Measurements from ENCODE around the gene TRAK2. TPM values are rescaled to one million over a fixed set of nuclear protein-coding genes. Genes with fewer than 3 reads are reported as not detected.
"Not testable (repeated sequence)": the region's sequence is repeated elsewhere in the genome, so short reads cannot be mapped to it uniquely, and the experiment has no call there.

The TRAK2 gene
- total RNA-seq, 1 donor from 2014 or later = 66.5 TPM

GRCh38 chr2:201369775-201370174 lies 81.5 kb downstream of the TRAK2 start:
- peaks cover 13% of the 10 kb centered on the region for H3K9me3 ChIP-seq
- H3K27me3 ChIP-seq (ENCODE audit: low read depth) = no peaks in the 10 kb centered on the region
- no peaks in the 10 kb centered on the region for H3K4me1 ChIP-seq
- H3K27ac ChIP-seq = no peak overlapping the region
- ATAC-seq = no peak
- peaks cover 8% of the 10 kb centered on the region for H3K36me3 ChIP-seq
- intact Hi-C loops (cut with DNase I) = no loop called here
- H3K4me3 ChIP-seq = no peak overlapping the region
- TF ChIP-seq CTCF (IDR thresholded peaks at IDR 0.05) = no peak
- DNase-seq = no peak

- H3K9me3 ChIP-seq = peaks cover 13% of the 10 kb centered on the region
- ATAC-seq; H3K27ac ChIP-seq; H3K4me3 ChIP-seq; DNase-seq; H3K4me1 ChIP-seq; H3K36me3 ChIP-seq; intact Hi-C loops (cut with DNase I); H3K27me3 ChIP-seq (ENCODE audit: low read depth): not testable (repeated sequence)
Observed at GRCh38 chr2:201369318-201369717, 81.9 kb downstream of the TRAK2 start.

GRCh38 chr2:201366146-201366545 lies 85.1 kb downstream of the TRAK2 start:
- TF ChIP-seq CTCF (IDR thresholded peaks at IDR 0.05) = no peak
- no peak for ATAC-seq
- no peak overlapping the region for H3K27ac ChIP-seq
- intact Hi-C loops (cut with DNase I) = no loop called here
- peaks cover 13% of the 10 kb centered on the region for H3K9me3 ChIP-seq
- H3K27me3 ChIP-seq (ENCODE audit: low read depth) = no peaks in the 10 kb centered on the region
- peaks cover 8% of the 10 kb centered on the region for H3K36me3 ChIP-seq
- H3K4me3 ChIP-seq = no peak overlapping the region
- peaks cover 4% of the 10 kb centered on the region for H3K4me1 ChIP-seq
- no peak for DNase-seq

- DNase-seq (no peak), ATAC-seq (peak; percentile 90 to 92)
- Histone ChIP-seq H3K9me3 (peaks cover 13% of the 10 kb centered on the region), H3K27ac (no peak overlapping the region), H3K4me3 (no peak overlapping the region), H3K36me3 (peaks cover 6% of the 10 kb centered on the region), H3K27me3 (ENCODE audit: low read depth) (no peaks in the 10 kb centered on the region), H3K4me1 (peaks cover 4% of the 10 kb centered on the region)
- intact Hi-C loops (cut with DNase I) = no loop called here
- peak; percentile 85 for TF ChIP-seq CTCF (IDR thresholded peaks at IDR 0.05)
Observed at GRCh38 chr2:201363857-201364560, 87.2 kb downstream of the TRAK2 start.

- Histone ChIP-seq H3K27ac (no peak overlapping the region), H3K9me3 (peaks cover 5% of the 10 kb centered on the region), H3K4me3 (no peak overlapping the region), H3K36me3 (peaks cover 6% of the 10 kb centered on the region), H3K27me3 (ENCODE audit: low read depth) (no peaks in the 10 kb centered on the region), H3K4me1 (peaks cover 4% of the 10 kb centered on the region)
- TF ChIP-seq CTCF (IDR thresholded peaks at IDR 0.05) = no peak
- intact Hi-C loops (cut with DNase I) = no loop called here
- DNase-seq = no peak
- ATAC-seq = no peak
Observed at GRCh38 chr2:201362396-201362795, 88.9 kb downstream of the TRAK2 start.

GRCh38 chr2:201361078-201361733 lies 90.1 kb downstream of the TRAK2 start:
- Histone ChIP-seq H3K36me3 (peaks cover 6% of the 10 kb centered on the region), H3K4me3 (no peak overlapping the region), H3K9me3 (no peaks in the 10 kb centered on the region), H3K4me1 (peaks cover 4% of the 10 kb centered on the region), H3K27ac (no peak overlapping the region), H3K27me3 (ENCODE audit: low read depth) (no peaks in the 10 kb centered on the region)
- no peak for TF ChIP-seq CTCF (IDR thresholded peaks at IDR 0.05)
- intact Hi-C loops (cut with DNase I) = no loop called here
- DNase-seq (no peak), ATAC-seq (no peak)
